Superior temporal gyrus (tissue), 1 donor: ENCODE data around the gene CLDN6.

Experiments
- DNase-seq: peaks from one replicate; pipeline ENCODE4 v3.0.0-alpha.2; 2016; ENCODE audit errors: extremely low spot score

Gene CLDN6

DNA sequence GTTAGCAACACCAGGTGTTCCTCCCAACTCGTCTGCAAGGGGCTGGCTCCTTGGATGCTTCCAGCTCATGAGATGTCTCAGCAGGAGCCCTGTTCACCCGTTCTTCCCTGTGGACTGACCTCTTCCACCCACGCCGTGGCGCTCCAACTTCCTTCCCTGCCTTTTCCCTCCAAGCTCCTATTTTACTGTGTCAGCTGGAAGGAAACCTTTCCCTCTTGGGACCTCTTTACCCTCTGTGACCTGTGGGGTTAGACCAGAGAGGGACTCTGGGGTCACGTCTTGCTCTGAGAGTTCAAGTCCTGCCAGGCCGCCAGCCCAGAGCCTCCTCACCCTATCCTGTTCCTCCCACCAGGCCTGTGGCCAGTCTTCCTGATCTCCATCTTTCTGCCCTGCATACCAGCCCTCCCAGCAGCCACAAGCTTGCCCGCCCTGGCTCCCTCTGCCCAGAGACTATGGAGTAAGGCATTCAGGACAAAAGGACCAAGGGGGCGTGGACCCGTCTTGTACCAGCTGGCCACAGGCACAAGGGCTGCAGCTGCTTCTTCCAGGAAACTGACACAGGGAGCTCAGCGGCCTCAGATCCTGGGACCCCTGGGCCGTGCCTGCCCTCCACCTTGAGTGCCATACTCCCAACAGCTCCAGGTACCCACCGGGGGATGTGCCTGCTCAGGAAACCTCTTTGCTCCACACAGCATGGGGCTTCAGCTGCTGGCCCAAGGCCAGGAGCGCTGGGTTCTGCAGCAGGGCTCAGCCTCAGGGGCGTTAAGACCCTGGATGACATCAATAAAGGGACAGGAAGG, 45.8 kb downstream of the CLDN6 start:
- DNase-seq = no peak

DNA sequence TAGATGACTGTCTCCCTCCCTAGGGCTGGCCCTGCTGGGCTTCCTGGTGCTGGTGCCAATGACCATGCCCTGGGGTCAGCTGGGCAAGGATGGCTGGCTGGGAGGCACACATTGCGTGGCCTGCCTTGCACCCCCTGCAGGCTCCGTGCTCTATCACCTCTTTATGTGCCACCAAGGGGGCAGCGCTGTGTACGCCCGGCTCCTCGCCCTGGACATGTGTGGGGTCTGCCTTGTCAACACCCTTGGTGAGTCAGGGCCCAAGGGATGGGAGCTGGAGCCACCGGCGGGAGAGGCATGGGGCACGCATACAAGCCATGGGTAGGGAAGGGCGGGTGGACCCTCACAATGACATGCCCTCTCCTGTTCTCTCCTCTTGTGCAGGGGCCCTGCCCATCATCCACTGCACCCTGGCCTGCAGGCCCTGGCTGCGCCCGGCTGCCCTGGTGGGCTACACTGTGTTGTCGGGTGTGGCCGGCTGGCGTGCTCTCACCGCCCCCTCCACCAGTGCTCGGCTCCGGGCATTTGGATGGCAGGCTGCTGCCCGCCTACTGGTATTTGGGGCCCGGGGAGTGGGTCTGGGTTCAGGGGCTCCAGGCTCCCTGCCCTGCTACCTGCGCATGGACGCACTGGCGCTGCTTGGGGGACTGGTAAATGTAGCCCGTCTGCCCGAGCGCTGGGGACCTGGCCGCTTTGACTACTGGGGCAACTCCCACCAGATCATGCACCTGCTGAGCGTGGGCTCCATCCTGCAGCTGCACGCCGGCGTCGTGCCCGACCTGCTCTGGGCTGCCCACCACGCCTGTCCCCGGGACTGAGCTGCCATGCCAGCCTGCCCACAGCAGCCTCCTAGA, 46.6 kb downstream of the CLDN6 start:
- DNase-seq = no peak

DNA sequence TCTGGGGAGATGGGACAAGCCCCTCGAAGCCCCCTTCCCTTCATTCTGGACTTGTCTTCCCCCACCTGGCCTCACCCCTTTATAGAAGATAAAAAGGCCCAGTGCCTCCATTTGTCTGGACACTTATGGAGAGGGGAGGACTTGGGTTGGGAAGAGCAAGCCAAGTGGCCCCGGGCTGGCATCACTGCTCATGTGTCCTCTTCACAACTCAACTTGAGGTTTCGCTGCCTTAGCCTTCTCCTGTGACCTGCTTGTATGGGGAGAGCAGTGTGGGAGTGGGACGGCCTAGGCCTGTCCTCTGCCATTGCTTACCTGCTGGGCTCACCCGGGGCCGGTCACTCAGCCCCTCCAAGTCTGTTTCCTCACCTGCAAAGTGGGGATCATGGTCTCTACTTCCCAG, 47.4 kb downstream of the CLDN6 start:
- no peak for DNase-seq

DNA sequence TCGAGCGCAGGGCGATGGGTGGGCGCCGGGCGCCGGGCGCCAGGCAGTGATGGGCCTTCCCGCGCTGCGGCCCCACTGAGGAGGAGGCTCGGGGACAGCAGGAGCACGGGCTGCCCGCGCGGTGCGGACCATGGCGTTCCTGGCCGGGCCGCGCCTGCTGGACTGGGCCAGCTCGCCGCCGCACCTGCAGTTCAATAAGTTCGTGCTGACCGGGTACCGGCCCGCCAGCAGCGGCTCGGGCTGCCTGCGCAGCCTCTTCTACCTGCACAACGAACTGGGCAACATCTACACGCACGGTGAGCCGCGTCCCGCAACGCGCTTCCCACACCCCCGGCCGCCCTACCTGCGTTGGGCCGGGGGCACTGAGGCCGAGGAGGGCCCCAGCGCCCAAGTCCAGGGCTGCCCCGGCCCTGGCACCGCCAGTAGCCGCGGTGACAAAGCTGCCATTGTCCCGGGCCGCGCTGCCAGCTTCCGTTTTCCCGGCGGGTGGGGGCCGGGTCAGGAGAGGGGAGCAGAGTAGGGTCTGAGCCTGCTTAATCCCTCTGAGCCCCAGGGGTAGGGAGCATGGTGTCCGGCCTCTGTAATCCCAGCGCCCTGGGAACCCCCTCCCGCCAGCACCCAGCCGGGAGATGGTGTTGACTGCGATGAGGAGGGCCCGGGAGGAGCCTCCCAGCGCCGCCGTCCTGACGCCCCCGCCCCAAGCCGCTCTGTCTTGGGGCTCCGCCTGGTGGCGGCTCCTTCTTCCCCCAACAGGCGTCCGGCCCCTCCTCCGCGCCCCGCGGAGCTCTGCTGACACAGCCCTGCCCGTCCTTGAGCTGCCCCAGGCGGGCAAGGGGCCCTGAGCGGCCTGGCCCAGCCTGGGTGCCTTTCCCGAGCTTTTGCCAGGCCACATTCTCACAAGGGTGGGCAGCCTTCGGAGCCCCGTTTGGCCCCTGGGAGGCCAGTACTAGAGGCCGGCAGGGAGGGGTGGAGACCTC, 48.1 kb downstream of the CLDN6 start:
- peak; percentile 67 for DNase-seq

DNA sequence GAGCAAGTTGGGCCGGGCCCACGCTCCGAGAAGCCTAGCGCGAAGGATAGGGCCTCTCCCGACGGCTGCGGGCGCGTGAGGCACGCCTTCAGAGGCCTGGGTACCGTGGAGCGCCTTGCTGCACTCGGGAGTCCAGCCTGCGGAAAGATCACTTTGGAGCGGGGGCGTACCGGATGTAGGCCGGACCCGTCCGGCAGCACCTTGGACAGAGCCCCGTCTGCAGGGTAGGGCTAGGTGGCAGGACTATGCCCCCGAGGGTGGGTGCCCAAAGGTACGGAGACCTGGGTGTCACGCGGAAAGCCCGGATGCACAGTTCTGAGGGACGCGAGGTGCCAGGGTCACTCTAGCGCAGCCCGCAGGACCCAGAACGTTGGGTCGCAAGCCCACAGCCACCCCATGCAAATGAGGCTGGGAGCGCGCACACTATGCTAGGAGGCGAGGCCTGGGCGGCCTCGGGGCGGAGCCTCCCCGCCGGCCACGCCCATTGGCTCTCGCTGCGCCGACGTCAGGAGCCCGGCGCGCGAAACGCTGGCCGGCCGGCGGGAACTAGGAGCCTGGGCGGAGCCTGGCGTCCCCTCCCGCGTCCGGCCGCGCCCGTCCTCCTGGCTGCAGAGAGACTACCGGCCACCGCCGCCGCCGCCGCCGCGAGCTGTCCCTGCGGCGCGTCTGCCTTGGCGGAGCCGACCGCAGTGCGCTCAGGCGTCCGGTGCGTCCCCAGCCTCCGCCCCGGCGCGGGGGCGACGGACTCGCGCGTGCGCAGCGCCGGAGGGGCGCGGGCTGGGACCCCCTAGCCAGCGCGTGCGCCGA, 49.0 kb downstream of the CLDN6 start, which contains the start of gene PAQR4:
Gene PAQR4, plus strand, starts transcription at position 611 of the 807 bp plus-strand sequence. CDS start 327 bp downstream, outside the sequence.
- peak; percentile 92 for DNase-seq

DNA sequence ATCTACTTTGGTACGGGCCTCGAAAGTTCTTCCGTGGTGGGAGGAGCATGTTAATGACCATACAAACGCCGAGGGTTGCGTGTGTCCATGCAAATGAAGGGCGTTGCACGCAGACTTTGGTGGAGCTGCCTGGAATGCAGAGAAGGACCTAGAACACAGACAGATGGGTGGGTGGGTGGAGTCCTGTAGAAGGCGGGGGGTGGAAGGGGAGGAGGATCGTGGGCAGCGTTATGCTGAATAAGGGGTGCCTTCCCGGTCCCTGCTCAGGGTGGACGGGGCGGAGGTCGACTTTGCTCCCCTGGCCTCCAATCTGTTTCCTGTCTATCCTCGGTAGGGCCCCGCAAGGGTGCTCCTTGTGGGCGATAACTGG, 49.6 kb downstream of the CLDN6 start:
- no peak for DNase-seq

DNA sequence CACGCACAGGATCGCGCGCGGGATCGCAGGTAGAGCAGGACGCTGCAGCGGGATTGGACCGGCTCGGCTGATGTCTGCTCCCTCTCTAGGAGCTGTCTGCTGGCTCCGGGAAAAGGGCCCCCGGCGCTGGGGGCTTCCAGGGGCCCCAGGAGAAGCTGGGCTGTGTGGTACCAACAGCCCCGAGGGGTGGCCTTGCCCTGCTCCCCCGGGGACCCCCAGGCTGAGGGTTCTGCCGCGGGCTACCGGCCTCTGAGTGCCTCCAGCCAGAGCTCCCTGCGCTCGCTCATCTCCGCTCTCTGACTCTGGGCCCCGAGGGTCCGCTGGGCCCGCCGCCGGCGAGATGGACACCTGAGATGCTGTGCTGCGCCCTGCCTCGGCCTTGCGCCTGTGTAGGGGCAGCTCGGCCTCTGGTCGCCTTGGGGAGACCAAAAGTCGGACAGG, 50.2 kb downstream of the CLDN6 start:
- no peak for DNase-seq

GRCh38 chr16:2967211-2967631, 50.8 kb downstream of the CLDN6 start:
- no peak for DNase-seq

DNA sequence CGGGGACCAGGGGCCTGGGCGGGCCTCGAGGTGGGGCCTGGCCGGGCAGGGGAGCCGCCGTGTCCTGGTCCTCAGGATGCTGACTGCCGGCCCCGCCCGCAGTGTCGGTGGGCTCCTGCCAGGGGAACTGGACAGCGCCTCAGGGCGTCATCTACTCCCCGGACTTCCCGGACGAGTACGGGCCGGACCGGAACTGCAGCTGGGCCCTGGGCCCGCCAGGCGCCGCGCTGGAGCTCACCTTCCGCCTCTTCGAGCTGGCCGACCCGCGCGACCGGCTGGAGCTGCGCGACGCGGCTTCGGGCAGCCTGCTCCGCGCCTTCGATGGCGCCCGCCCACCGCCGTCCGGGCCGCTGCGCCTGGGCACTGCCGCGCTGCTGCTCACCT, 51.2 kb downstream of the CLDN6 start:
- DNase-seq = no peak

GRCh38 chr16:2966043-2966807, 51.8 kb downstream of the CLDN6 start:
- DNase-seq = no peak
